ENCODE measurements around the gene KDM2A. TPM values are rescaled to one million over a fixed set of nuclear protein-coding genes. Genes with fewer than 3 reads are reported as not detected.

Gene KDM2A
- polyA plus RNA-seq, 2 of the 4 experiments (the other 2 are of a cell fraction), result 34.5 to 42.8 TPM

GRCh38 chr11:67303132-67303834, 184.2 kb downstream of the KDM2A start, which contains the start of gene SSH3 (continued):
- no peak for TF ChIP-seq ATOH8 (CRISPR knock-in tag; IDR thresholded peaks at IDR 0.05; ENCODE audit: low read depth)
- no peak for TF ChIP-seq HOXB13 (CRISPR knock-in tag; IDR thresholded peaks at IDR 0.05; ENCODE audit: low read depth)
- TF ChIP-seq CBX8 (IDR thresholded peaks at IDR 0.05), result no peak
- TF ChIP-seq RCOR1 (IDR thresholded peaks at IDR 0.05; ENCODE audit: low read depth, low read length), result no peak
- TF ChIP-seq, protein P1, sequence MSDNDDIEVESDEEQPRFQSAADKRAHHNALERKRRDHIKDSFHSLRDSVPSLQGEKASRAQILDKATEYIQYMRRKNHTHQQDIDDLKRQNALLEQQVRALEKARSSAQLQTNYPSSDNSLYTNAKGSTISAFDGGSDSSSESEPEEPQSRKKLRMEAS (IDR thresholded peaks at IDR 0.05), result peak; percentile 29; the same call in 1 of the 2 replicates
- TF ChIP-seq JUN (IDR thresholded peaks at IDR 0.05), result peak in 1 of 2 experiments; percentile 76; a peak in 2 of 5 replicates
- no peak for TF ChIP-seq EP300 (IDR thresholded peaks at IDR 0.05)

DNA sequence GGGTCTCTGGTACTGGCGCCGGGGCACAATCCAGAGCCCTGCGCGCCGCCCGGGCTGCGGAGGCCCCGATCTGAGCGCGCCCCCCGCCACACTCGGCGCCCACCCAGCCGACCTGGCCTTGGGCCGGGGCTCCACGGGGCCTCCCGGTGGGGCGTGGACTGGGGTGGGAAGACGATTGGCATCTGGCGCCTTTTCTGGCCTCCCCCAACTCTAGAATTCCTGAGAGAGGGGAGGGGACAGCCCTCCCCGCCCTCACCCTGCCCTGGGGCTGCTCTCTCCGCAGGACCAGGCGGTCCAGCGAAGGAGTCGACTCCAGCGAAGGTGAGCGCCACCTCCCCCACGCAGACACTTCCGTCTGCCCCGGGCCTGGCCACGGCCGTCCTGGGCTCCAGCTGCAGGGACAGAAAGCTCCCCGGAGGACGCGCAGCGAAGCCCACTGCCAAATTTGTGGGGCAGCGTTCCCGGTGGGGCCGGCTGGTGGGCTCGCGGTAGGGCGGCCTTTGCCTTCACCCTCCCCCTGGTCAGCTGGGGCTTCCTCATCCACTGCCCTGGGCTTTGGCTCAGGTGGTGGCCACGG, 184.9 kb downstream of the KDM2A start:
- 1% methylated on average over 28 of the region's 43 CpGs for WGBS (ENCODE audit: missing lambda C conversion rate)
- FAIRE-seq (no peak), ATAC-seq (peak; percentile 22 to 40; a peak in 5 of 6 replicates), DNase-seq (ENCODE audit: low read depth in 1 of 2, low spot score in 1 of 2) (no peak)
- CTCF ChIA-PET, result interaction anchor here (0.6 to 7.1 kb wide), 11 partner anchors 10 to 252 kb away, joined by 3 to 42 read pairs (median 6); no protein-coding TSS in a partner anchor
- Histone ChIP-seq H3K27ac (peak overlapping the region; percentile 93 to 94), H3K4me3 (peak overlapping the region; percentile 93), H3K9me3 (no peaks in the 10 kb centered on the region), H3K4me2 (peak overlapping the region; percentile 94), H3K4me1 (peaks cover 22% of the 10 kb centered on the region; the same call in 2 of the 3 replicates)
- TF ChIP-seq ZC3H11A (IDR thresholded peaks at IDR 0.05) (no peak), PHF8 (IDR thresholded peaks at IDR 0.05; ENCODE audit: borderline replicate concordance, low read depth) (peak; percentile 14; the same call in 1 of the 2 replicates), ATOH8 (CRISPR knock-in tag; IDR thresholded peaks at IDR 0.05; ENCODE audit: low read depth) (no peak), ZFP36 (IDR thresholded peaks at IDR 0.05; ENCODE audit: borderline replicate concordance, partially characterized antibody) (no peak)
- TF ChIP-seq, protein P2, sequence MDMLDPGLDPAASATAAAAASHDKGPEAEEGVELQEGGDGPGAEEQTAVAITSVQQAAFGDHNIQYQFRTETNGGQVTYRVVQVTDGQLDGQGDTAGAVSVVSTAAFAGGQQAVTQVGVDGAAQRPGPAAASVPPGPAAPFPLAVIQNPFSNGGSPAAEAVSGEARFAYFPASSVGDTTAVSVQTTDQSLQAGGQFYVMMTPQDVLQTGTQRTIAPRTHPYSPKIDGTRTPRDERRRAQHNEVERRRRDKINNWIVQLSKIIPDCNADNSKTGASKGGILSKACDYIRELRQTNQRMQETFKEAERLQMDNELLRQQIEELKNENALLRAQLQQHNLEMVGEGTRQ (IDR thresholded peaks at IDR 0.05), result no peak
- POLR2A ChIA-PET, result interaction anchor here (1.0 to 1.6 kb wide), 3 partner anchors 13 to 15 kb away, joined by 3 to 13 read pairs (median 8); partner anchors contain the start of gene ANKRD13D

DNA sequence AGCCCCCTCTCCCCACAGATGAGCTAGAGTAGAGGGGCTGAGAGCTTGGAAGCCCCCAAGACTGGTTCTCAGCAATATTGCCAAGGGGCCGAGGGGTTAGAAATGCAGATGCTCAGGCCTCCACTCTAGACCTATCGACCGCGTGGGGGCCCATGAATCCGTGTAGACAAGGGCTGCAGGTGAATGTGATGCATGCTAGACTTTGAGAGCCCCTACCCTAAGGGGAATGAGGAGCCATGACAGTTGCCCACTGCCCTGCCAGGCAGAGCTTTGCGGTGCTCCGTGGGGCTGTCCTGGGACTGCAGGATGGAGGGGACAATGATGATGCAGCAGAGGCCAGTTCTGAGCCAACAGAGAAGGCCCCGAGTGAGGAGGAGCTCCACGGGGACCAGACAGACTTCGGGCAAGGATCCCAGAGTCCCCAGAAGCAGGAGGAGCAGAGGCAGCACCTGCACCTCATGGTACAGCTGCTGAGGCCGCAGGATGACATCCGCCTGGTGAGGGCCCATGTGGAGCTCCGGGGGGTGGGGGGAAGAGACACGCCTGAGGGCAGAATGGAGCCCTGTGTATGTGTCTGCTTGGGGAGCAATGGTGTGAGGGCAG, 185.5 kb downstream of the KDM2A start:
- POLR2A ChIA-PET, result interaction anchor here (0.8 kb wide), 1 partner anchor 16 kb away, joined by 3 read pairs; no protein-coding TSS in a partner anchor
- no peaks in the 10 kb centered on the region for H3K9me3 ChIP-seq
- peaks cover 22% of the 10 kb centered on the region; the same call in 2 of the 3 replicates for H3K4me1 ChIP-seq
- no peak for ATAC-seq
- no peak for FAIRE-seq
- peak overlapping the region; percentile 93 to 94 for H3K27ac ChIP-seq
- CTCF ChIA-PET, result interaction anchor here (0.8 to 7.1 kb wide), 6 partner anchors 11 to 252 kb away, joined by 3 to 42 read pairs (median 6); no protein-coding TSS in a partner anchor
- TF ChIP-seq RARB (CRISPR knock-in tag; IDR thresholded peaks at IDR 0.05) (no peak), ESRRA (IDR thresholded peaks at IDR 0.05; ENCODE audit: borderline replicate concordance, low read length) (no peak), JUN (IDR thresholded peaks at IDR 0.05) (no peak), PHF8 (IDR thresholded peaks at IDR 0.05; ENCODE audit: borderline replicate concordance, low read depth) (no peak), CEBPB (IDR thresholded peaks at IDR 0.05) (no peak), RAD21 (conservative IDR thresholded peaks at IDR 0.05 in 1 of 2, IDR thresholded peaks at IDR 0.05 in 1 of 2) (no peak), ZC3H11A (IDR thresholded peaks at IDR 0.05) (no peak), MAZ (IDR thresholded peaks at IDR 0.05; ENCODE audit: borderline replicate concordance, low read depth, low read length) (no peak)
- TF ChIP-seq, protein P3, sequence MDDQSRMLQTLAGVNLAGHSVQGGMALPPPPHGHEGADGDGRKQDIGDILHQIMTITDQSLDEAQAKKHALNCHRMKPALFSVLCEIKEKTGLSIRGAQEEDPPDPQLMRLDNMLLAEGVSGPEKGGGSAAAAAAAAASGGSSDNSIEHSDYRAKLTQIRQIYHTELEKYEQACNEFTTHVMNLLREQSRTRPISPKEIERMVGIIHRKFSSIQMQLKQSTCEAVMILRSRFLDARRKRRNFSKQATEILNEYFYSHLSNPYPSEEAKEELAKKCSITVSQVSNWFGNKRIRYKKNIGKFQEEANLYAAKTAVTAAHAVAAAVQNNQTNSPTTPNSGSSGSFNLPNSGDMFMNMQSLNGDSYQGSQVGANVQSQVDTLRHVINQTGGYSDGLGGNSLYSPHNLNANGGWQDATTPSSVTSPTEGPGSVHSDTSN (IDR thresholded peaks at IDR 0.05), result no peak
- TF ChIP-seq, protein P2 (IDR thresholded peaks at IDR 0.05), result no peak
- H3K4me2 ChIP-seq, result peak overlapping the region; percentile 94
- no peak for DNase-seq (ENCODE audit: low read depth in 1 of 2, low spot score in 1 of 2)
- WGBS (ENCODE audit: missing lambda C conversion rate), result 85% methylated on average over 13 of the region's 14 CpGs
- H3K4me3 ChIP-seq, result peak overlapping the region; percentile 93
